Mucosa of descending colon (tissue), 3 donors: ENCODE results near the gene HMCN2. TPM values are rescaled to one million over a fixed set of nuclear protein-coding genes. Genes with fewer than 3 reads are reported as not detected.
"Not testable (repeated sequence)": the region's sequence is repeated elsewhere in the genome, so short reads cannot be mapped to it uniquely, and the experiment has no call there.

Experiments
- ATAC-seq: fragments of 200-7000 bp; cut with Tn5 transposase; one replicate; pipeline ENCODE4 v1.9.1; 2020; ENCODE audit warnings: mild to moderate bottlenecking, moderate library complexity
- DNase-seq, 3 donors: peaks; one replicate each; pipeline ENCODE4 v3.0.0-alpha.2; 2020
- H3K36me3 ChIP-seq: fragments of 200-600 bp; one replicate; pipeline ENCODE4 v1.8.0; 2021; ENCODE audit warnings: low read depth, mild to moderate bottlenecking
- H3K4me1 ChIP-seq: fragments of 200-600 bp; one replicate; pipeline ENCODE4 v1.8.0; 2021; ENCODE audit warnings: low read depth, mild to moderate bottlenecking
- H3K4me3 ChIP-seq: fragments of 200-600 bp; one replicate; pipeline ENCODE4 v1.8.0; 2021; ENCODE audit warnings: mild to moderate bottlenecking
- H3K9me3 ChIP-seq: fragments of 200-600 bp; one replicate; pipeline ENCODE4 v1.8.0; 2021; ENCODE audit warnings: mild to moderate bottlenecking
- intact Hi-C, 2 donors: fragments of 100-400 bp; cut with DNase I in 1 of 2; cut with micrococcal nuclease in 1 of 2; formaldehyde crosslinking; loops; one replicate each; pipeline versions ENCODE4 v1.11.0 to v1.11.1; 2022; cut with DNase I, micrococcal nuclease
- total RNA-seq, 3 donors: library from RNA; stranded (reverse); fragmentation: NEBNext Ultra II Directional in 2 of 3; extraction: Animal tissue kit (Norgen Biotek cat#: 25700) in 2 of 3; gene quantifications; one replicate each; pipeline versions ENCODE4 v1.2.1 to v1.2.4, GENCODE V29; 2021 to 2023
- TF ChIP-seq, protein P1 (sequence below): fragments of 200-600 bp; IDR thresholded peaks from one replicate; pipeline ENCODE4 v1.8.0; 2022; ENCODE audit warnings: antibody characterized with exemption, mild to moderate bottlenecking
- donor health status: DM: no; HTN: no; CAD: no; lungs with moderate emphysema.
- donor health status: DM: no; HTN: no; CAD: no.
- donor health status: DM: no; HTN: yes; CAD: no.

HMCN2 gene
- total RNA-seq, 3 donors from 2014 or later = 28.1 to 40.5 (median 33.2) TPM

- intact Hi-C loops = loop anchor here in 1 of 2 donors (10.0 kb wide), 1 partner anchor 64 kb away; no protein-coding TSS in a partner anchor
- Histone ChIP-seq H3K9me3 (no peaks in the 10 kb centered on the region), H3K36me3 (no peaks in the 10 kb centered on the region), H3K4me1 (no peaks in the 10 kb centered on the region), H3K4me3 (no peak overlapping the region)
- DNase-seq = no peak
- peak; percentile 72 for ATAC-seq
- TF ChIP-seq, protein P1, sequence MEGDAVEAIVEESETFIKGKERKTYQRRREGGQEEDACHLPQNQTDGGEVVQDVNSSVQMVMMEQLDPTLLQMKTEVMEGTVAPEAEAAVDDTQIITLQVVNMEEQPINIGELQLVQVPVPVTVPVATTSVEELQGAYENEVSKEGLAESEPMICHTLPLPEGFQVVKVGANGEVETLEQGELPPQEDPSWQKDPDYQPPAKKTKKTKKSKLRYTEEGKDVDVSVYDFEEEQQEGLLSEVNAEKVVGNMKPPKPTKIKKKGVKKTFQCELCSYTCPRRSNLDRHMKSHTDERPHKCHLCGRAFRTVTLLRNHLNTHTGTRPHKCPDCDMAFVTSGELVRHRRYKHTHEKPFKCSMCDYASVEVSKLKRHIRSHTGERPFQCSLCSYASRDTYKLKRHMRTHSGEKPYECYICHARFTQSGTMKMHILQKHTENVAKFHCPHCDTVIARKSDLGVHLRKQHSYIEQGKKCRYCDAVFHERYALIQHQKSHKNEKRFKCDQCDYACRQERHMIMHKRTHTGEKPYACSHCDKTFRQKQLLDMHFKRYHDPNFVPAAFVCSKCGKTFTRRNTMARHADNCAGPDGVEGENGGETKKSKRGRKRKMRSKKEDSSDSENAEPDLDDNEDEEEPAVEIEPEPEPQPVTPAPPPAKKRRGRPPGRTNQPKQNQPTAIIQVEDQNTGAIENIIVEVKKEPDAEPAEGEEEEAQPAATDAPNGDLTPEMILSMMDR = no peak
These were observed 133.1 kb downstream of the HMCN2 start for GRCh38 chr9:130398487-130399240.

GRCh38 chr9:130399768-130400167 is 134.2 kb downstream of the HMCN2 start:
- H3K36me3 ChIP-seq = no peaks in the 10 kb centered on the region
- ATAC-seq (no peak), DNase-seq (no peak)
- TF ChIP-seq, protein P1 = no peak
- no peaks in the 10 kb centered on the region for H3K4me1 ChIP-seq
- H3K4me3 ChIP-seq = no peak overlapping the region
- no peaks in the 10 kb centered on the region for H3K9me3 ChIP-seq
- intact Hi-C loops = loop anchor here in 1 of 2 donors (10.0 kb wide), 1 partner anchor 65 kb away; no protein-coding TSS in a partner anchor

GRCh38 chr9:130400870-130401269 is 135.3 kb downstream of the HMCN2 start:
- TF ChIP-seq, protein P1 = no peak
- H3K36me3 ChIP-seq = no peaks in the 10 kb centered on the region
- H3K4me1 ChIP-seq = no peaks in the 10 kb centered on the region
- intact Hi-C loops = no loop called here
- no peak for ATAC-seq
- no peak overlapping the region for H3K4me3 ChIP-seq
- DNase-seq = no peak
- no peaks in the 10 kb centered on the region for H3K9me3 ChIP-seq

- H3K4me1 ChIP-seq, DNase-seq, H3K4me3 ChIP-seq, ATAC-seq, intact Hi-C loops, H3K9me3 ChIP-seq, H3K36me3 ChIP-seq: not testable (repeated sequence)
These were observed 136.2 kb downstream of the HMCN2 start for GRCh38 chr9:130401742-130402141.

DNA sequence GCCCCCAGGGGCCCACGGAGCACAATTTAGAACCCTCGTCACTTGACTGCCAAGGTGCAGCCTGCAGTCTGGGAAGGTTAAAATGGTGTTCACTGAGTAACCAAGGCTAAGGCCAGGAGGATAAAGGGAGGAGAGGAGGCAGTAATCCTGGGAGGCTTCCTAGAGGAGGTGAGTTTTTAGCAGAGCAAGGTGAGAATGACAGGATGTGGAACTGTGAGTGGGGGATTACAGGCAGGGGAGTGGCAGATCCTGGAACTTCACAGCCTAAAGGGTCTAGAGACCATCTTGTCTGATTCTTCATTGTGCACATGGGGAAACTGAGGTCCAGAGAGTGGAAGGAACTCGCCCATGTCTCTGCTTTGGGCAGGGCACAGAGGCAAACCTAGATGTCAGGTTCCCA is 136.7 kb downstream of the HMCN2 start:
- Histone ChIP-seq H3K4me1 (no peaks in the 10 kb centered on the region), H3K36me3 (no peaks in the 10 kb centered on the region), H3K4me3 (no peak overlapping the region), H3K9me3 (no peaks in the 10 kb centered on the region)
- intact Hi-C loops = no loop called here
- DNase-seq = no peak
- TF ChIP-seq, protein P1 = no peak
- ATAC-seq = no peak

- no peaks in the 10 kb centered on the region for H3K4me1 ChIP-seq
- no peaks in the 10 kb centered on the region for H3K9me3 ChIP-seq
- no peaks in the 10 kb centered on the region for H3K36me3 ChIP-seq
- ATAC-seq = no peak
- DNase-seq = no peak
- intact Hi-C loops = no loop called here
- H3K4me3 ChIP-seq = no peak overlapping the region
- TF ChIP-seq, protein P1 = no peak
These were observed 137.3 kb downstream of the HMCN2 start for GRCh38 chr9:130402645-130403440.
